Suprapubic skin (tissue), 4 donors: ENCODE measurements around the gene CHST5.

Experiments
- EP300 ChIP-seq: sonication (generic); formaldehyde crosslinking; IDR thresholded peaks from one replicate; pipeline ENCODE4 v1.6.1; 2017; ENCODE audit warnings: antibody characterized with exemption
- POLR2A ChIP-seq, 2 donors: fragments of 450-650 bp; IDR thresholded peaks; one replicate each; pipeline ENCODE4 v1.6.1; 2017; ENCODE audit warnings: antibody characterized with exemption in 2 of 2, mild to moderate bottlenecking in 2 of 2, moderate library complexity in 2 of 2
- POLR2AphosphoS5 ChIP-seq, 3 donors: sonication (generic); formaldehyde crosslinking; IDR thresholded peaks; one replicate each; pipeline ENCODE4 v1.6.1; 2017; ENCODE audit warnings: antibody characterized with exemption in 3 of 3
- TF ChIP-seq, protein P1 (sequence below), 2 donors: fragments of 200-600 bp in 1 of 2; fragments of 450-650 bp in 1 of 2; sonication (generic) in 1 of 2; IDR thresholded peaks; one replicate each; pipeline ENCODE4 v1.5.1; 2016 to 2019; ENCODE audit warnings: antibody characterized with exemption in 2 of 2, mild to moderate bottlenecking in 1 of 2, moderate library complexity in 1 of 2

DNA sequence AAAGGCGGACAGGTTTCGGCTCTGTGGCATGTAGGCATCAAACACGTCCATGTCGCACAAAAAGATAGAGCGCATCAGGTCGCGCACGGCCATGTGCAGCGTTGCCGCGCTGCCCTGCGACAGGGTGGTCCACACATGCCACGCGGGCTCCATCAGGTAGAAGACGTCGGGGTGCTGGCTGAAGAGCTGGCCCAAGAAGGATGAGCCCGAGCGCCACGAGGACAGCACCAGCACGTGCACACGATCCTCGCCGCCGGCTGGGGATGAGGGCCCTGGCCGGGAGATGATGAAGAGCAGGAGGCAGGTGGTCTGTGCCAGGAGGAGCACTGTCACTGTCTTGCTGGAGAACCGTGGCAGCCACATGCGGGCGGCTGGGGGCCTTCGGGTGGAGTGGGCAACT lies 5.9 kb downstream of the CHST5 start:
- TF ChIP-seq, protein P1, sequence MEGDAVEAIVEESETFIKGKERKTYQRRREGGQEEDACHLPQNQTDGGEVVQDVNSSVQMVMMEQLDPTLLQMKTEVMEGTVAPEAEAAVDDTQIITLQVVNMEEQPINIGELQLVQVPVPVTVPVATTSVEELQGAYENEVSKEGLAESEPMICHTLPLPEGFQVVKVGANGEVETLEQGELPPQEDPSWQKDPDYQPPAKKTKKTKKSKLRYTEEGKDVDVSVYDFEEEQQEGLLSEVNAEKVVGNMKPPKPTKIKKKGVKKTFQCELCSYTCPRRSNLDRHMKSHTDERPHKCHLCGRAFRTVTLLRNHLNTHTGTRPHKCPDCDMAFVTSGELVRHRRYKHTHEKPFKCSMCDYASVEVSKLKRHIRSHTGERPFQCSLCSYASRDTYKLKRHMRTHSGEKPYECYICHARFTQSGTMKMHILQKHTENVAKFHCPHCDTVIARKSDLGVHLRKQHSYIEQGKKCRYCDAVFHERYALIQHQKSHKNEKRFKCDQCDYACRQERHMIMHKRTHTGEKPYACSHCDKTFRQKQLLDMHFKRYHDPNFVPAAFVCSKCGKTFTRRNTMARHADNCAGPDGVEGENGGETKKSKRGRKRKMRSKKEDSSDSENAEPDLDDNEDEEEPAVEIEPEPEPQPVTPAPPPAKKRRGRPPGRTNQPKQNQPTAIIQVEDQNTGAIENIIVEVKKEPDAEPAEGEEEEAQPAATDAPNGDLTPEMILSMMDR (IDR thresholded peaks at IDR 0.05), result no peak
- no peak for TF ChIP-seq POLR2AphosphoS5 (IDR thresholded peaks at IDR 0.05)
- no peak for TF ChIP-seq EP300
- no peak for TF ChIP-seq POLR2A (IDR thresholded peaks at IDR 0.05)
